Astrocyte of the spinal cord (primary cell): ENCODE data around the gene DMKN.

Source experiments
- DNase-seq: peaks from one replicate; pipeline ENCODE4 v3.0.0; 2011; ENCODE audit warnings: low read depth, low spot score
- H3K4me3 ChIP-seq: 2 replicates; pipeline ENCODE4 v1.5.1; 2011; ENCODE audit warnings: low read depth, mild to moderate bottlenecking, low read length, moderate library complexity
- in situ Hi-C: cut with HindIII; loops from 2 replicates; pipeline ENCODE4 v1.10.0; 2017; ENCODE audit warnings: low sequenced_read_pairs
- TF ChIP-seq, protein P1 (sequence below): IDR thresholded peaks from 2 replicates; pipeline ENCODE4 v1.5.1; 2012; ENCODE audit warnings: low read depth, mild to moderate bottlenecking, low read length, inconsistent platforms

Gene DMKN

DNA sequence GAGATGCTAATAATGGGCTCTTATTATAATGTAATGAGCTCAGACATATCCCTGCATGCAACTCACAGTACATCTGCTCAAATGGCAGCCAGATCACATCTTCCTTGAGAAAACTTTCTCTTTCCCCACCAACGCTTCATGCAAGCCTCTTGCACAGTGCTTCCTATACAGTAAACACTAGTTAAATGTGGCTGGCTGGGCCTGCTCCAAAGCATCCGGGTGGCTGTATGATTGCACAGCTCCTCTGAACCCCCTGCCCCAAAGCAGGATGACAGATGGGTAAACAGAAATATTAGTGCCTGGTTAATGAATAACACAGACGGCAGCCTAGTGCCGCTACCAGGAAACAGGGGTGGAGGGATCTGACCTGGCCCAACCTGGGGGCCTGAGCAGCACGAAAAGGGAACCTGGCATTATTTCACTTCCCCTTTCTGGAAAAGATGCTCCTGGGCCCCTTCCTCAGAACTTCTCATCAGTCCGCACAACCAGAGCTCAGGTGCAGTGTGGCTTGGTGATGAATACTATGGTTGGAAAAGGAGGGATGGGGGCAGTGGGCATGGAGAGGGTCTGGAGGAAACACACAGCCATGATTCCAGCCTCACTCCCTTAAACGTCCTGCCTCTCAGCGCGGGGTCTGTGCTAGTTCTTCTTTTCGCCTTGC, 54.6 kb downstream of the DMKN start:
- H3K4me3 ChIP-seq: no peak overlapping the region
- DNase-seq: no peak
- TF ChIP-seq, protein P1, sequence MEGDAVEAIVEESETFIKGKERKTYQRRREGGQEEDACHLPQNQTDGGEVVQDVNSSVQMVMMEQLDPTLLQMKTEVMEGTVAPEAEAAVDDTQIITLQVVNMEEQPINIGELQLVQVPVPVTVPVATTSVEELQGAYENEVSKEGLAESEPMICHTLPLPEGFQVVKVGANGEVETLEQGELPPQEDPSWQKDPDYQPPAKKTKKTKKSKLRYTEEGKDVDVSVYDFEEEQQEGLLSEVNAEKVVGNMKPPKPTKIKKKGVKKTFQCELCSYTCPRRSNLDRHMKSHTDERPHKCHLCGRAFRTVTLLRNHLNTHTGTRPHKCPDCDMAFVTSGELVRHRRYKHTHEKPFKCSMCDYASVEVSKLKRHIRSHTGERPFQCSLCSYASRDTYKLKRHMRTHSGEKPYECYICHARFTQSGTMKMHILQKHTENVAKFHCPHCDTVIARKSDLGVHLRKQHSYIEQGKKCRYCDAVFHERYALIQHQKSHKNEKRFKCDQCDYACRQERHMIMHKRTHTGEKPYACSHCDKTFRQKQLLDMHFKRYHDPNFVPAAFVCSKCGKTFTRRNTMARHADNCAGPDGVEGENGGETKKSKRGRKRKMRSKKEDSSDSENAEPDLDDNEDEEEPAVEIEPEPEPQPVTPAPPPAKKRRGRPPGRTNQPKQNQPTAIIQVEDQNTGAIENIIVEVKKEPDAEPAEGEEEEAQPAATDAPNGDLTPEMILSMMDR: no peak
- in situ Hi-C loops: no loop called here

DNA sequence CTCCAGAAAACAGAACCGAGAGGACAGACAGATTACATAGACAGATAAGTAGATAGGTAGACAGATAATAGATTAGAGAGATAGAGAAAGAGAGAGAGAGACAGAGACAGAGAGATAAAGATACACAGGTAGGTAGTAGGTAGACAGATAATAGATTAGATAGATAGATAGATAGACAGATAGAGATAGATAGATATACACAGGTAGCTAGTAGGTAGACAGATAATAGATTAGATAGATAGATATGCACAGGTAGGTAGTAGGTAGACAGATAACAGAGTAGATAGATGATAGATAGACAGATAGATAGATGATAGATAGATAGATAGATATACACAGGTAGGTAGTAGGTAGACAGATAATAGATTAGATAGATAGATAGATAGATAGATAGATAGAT, 55.3 kb downstream of the DMKN start:
- in situ Hi-C loops: no loop called here
- H3K4me3 ChIP-seq: no peak overlapping the region
- TF ChIP-seq, protein P1: no peak
- no peak for DNase-seq

DNA sequence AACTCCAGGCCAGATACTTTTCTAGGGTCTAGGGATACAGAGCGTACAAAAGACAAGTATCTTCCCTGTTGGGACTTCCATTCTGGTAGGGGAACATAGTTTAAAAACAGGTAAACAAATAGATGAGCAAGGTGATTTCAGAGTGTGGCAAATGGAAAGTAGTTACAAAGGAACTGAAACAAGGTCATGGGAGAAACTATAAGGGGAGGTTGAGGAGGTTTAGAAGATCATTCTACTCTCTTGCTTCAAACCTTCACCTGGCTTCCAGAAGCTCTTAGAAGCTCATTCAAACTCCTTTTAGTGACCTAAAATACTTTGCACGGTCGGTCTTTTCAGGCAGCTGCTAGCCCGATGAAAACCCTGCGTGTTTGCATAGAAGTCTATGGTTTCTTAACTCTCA, 56.3 kb downstream of the DMKN start:
- in situ Hi-C loops: no loop called here
- TF ChIP-seq, protein P1: no peak
- H3K4me3 ChIP-seq: no peak overlapping the region
- DNase-seq: no peak

DNA sequence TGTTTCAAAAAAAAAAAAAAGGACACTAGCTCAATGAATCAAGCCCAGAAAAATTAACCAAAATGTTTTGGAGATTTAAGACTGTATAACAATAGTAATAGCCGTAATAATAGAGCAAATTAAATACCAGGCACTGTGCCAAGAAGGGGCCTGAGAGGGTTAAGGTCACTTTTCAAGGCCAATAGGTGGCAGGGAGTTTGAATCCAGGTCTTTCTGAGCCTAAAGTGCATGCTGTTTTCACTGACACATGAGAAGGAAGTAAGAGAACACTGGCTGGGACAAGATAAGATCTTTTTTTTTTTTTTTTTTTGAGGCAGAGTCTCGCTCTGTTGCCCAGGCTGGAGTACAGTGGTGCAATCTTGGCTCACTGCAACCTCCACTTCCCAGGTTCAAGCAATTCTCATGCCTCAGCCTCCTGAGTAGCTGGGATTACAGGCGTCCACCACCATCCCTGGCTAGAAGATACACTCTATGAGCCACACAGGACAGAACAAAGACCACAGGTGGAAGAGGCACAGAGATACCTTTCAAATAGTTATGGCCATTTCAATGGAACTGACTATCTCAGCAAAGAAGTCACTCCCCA, 57.7 kb downstream of the DMKN start:
- no peak for DNase-seq
- no peak overlapping the region for H3K4me3 ChIP-seq
- TF ChIP-seq, protein P1: no peak
- in situ Hi-C loops: no loop called here

DNA sequence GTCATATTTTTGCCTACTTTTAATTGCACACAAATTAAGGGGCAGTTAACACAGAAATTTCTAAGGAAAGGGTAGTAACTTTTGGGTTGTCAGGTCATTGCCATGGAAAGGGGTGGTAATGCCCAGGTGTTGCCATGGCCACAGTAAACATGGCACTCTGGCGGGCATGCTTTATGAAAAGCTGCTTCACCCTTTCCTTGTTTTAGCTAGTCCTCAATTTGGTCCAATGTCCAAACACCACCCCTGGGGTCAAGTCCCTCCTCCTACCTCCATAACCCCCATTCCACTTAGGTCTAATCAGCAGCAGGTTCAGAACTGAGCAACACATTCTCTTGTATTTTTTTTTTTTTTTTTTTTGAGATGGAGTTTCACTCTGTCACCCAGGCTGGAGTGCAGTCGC, 58.8 kb downstream of the DMKN start:
- TF ChIP-seq, protein P1: no peak
- no peak overlapping the region for H3K4me3 ChIP-seq
- no peak for DNase-seq
- in situ Hi-C loops: no loop called here

DNA sequence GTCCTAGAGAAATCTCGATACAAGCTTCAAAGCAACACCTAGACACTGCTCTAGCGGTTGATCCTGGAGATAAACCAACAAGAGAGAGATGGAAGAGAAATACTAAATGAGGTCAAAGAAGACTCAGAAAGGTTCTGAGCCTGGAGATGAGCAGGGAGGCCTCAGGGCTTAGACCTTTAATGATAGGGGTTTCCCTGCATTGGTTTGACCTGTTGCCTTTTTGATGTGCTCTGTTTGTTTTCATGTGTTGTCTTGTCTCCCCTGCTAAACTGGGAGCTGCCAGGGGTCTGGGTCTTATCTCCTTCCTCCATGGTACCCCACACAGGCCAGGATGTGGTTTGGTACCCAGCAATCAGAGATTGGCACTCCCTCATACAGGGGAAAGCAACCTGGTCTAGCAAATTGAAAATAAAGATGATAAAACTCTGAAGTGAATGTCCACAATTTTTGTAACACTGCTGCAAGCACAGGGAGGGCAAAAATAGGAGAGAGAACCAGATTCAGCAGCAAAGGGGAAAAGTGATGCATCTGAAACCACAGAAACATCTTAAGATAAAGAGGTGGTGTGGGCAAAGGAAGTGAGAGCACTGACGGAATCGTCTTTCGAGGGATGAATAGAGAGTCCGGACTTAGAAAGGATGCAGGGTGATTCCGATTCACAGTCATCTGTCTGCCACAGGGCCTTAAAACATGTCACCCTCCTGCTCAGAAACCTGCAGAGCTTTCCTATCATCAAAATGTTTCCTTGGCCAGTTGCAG, 61.9 kb downstream of the DMKN start:
- no peak overlapping the region for H3K4me3 ChIP-seq
- in situ Hi-C loops: no loop called here
- TF ChIP-seq, protein P1: no peak
- no peak for DNase-seq
